LNCAP (cell line): ENCODE measurements around the gene PAFAH1B1.

ENCODE experiments used
- CTCF ChIP-seq: fragments of 450-650 bp; IDR thresholded peaks from 2 replicates; pipeline ENCODE4 v1.5.1; 2017; ENCODE audit warnings: mild to moderate bottlenecking

Gene PAFAH1B1

GRCh38 chr17:2718150-2718938, 124.9 kb downstream of the PAFAH1B1 start:
- no peak for TF ChIP-seq CTCF

- TF ChIP-seq CTCF: no peak
These were observed 126.4 kb downstream of the PAFAH1B1 start for GRCh38 chr17:2719861-2720260.

- TF ChIP-seq CTCF: no peak
These were observed 128.1 kb downstream of the PAFAH1B1 start for GRCh38 chr17:2721603-2722002.

- no peak for TF ChIP-seq CTCF
These were observed 129.2 kb downstream of the PAFAH1B1 start for GRCh38 chr17:2722611-2723010.

- no peak for TF ChIP-seq CTCF
These were observed 130.1 kb downstream of the PAFAH1B1 start for GRCh38 chr17:2723505-2723996.

GRCh38 chr17:2723997-2724783, 130.7 kb downstream of the PAFAH1B1 start:
- no peak for TF ChIP-seq CTCF

GRCh38 chr17:2724784-2725164, 131.3 kb downstream of the PAFAH1B1 start:
- TF ChIP-seq CTCF: peak; percentile 36
